Stimulated activated CD4-positive, alpha-beta T cell treated with anti-CD3 and anti-CD28 coated beads, Interleukin-1b, Interleukin-23, amount 100 ng/mL, for 24 hours (primary cell): Measurements from ENCODE around the gene MT1B.
"Not testable (repeated sequence)": the region's sequence is repeated elsewhere in the genome, so short reads cannot be mapped to it uniquely, and the experiment has no call there.

Source experiments
- DNase-seq, 4 experiments: peaks; one replicate each; pipeline ENCODE4 v3.0.0-alpha.2; 2020; ENCODE audit warnings: low read depth in 4 of 4, low spot score in 1 of 4

Gene MT1B

DNA sequence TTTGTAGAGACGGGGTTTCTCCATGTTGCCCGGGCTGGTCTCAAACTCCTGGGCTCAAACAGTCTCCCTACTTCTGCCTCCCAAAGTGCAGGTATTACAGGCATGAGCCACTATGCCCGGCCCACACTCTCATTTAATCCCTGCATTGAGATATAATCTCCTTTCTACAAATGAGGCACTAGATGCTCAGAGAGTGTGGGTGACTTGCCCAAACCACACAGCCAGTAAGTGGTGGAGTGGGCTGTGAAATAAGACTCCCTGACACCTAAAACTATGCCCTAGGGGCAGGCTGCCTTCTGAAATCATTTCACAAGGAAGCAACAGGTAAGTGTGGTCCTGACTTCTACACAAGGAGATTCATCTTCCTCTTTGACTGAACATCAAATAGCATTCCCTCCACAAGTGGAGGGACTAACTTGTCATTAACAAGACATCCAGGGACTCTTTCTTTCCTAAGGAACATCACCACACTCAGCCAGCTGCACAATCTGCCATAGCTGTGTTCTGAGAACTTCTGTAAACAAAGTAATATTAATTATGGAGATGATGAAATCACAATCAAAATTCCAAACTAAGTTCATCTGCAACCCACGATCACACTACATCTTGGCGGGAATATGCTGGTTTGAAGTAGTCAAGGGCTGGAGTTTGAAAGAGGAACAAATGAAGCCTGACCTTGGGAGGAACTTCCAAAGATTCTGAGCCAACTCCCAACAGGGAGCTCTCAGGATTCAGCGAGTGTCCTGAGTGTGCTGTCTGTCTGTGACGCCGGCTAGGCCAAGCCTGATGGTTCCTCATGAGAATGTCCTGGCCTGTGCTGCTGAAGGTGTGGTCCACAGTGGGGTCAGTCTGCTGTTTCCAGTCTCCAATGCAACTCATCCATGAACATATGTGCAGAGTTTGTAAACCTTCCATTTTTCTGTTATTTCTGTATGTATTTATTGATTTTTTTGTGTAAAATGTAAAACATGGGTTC, 13.9 kb downstream of the MT1B start:
- DNase-seq, result not testable (repeated sequence)

DNA sequence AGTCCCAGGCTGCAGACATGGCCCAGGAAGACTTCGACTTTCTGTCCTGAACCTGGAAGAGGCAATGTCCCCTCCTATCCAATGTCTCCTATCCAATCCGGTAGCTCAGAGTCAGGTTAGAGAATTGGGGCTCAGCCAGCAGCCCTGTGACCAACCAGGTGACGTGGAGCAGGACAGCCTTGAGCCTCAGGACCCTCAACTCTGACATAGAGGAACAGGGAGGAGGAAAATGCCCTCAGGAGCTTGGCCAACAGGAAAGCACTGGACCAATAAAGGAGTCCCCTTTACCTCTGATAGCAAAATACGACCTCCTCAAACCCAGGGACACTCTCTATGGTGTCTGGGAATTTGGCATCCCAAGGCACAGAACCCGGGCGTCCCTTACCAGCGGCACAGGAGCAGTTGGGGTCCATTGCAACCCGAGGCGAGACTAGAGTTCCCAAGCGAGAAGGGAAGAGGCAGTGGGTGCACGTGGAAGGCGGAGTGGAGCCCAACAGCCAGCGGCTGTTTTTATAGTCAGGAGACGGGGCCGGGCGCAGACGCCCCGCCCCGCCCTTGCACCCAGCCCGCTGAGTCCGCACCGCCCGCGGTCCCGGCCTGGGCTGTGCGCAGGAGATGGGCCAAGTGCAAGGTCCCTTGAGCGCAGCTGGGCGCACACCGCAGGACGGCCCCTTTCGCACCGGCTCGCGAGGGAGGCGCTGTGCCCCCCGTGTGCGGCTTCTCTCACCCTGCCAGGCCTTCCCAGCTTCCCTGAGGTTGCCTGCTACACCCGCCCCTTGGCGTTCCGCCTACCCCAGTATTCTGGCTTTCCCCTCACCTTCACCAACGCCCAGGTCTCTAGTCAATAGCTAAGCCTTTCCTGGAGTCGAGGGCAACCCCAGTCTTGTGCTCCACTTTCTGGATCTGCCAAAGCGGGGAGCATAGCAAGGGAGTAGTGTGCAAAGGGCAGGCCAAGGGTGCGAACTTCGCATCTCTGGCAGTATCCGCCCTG, 16.2 kb downstream of the MT1B start, which contains the start of gene MT1G:
Gene MT1G (minus strand): TSS at position 485 of the 991 bp plus-strand sequence. CDS start 72 bp downstream, at position 413.
- no peak for DNase-seq

DNA sequence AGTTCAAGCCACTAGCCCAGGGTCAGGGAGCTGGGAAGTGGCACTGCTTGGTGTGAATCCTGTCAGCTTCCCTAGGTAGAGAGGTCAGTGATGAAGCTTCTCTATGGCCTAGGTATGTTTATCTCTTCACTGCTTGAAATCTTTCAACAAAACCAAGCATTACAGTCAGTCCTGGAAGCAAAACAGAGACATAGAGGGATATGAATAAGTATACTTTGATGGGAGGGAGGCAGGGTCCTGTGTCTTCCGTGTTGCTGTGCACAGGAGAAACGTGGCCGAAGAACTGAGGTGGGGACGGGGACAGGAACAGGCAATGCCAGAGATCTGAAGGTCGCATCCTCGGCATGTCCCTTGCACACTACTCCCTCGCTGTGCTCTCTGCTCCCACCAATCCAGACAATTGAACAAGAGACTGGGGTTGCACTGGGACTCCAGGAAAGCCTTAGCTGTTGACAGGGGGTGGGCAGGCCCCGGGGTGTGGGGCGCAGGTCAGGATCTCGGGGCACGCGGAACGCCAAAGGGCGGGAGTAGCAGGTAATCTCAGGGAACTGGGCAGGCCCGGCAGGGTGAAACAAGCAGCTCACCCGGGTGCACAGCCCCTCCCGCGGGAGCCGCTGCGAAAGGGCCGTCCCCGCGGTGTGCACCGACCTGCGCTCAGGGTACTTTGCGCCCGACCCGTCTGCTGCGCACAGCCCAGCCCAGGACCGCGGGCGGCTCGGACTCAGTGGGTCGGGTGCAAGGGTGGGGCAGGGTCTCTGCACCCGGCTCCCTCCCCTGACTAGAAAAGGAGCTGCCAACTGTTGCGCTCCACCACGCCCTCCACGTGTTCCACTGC, 17.5 kb downstream of the MT1B start, which contains the start of gene MT1H:
Gene MT1H (plus strand): TSS at position 810 of the 835 bp plus-strand sequence. CDS start 71 bp downstream, outside the sequence.
- DNase-seq, result no peak

DNA sequence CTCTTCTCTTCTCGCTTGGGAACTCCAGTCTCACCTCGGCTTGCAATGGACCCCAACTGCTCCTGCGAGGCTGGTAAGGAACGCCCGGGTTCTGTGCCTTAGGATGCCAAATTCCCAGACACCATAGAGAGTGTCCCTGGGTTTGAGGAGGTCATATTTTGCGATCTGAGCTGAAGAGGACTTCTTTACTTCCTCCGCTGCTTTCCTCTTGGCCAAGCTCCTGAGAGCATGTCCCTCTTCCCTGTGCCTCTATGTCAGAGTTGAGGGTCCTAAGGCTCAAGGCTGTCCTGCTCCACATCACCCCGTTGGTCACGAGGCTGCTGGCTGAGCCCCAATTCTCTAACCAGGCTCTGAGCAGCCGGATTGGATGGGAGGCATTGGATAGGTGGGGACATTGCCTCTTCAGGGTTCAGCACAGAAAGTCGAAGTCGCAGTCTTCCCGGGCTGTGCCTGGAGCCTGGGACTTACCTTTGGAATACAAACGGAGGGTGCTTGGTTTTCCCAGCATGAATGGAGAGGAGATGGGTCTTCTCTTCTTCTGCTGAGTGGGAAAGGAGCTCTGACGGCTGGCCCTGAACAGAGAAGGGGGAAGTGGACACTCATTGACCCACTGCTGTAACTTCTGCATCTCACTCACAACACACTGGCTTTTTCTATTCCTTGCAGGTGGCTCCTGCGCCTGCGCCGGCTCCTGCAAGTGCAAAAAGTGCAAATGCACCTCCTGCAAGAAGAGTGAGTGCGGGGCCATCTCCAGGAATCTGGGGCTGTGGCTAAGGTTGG, 18.3 kb downstream of the MT1B start:
- DNase-seq, result no peak

DNA sequence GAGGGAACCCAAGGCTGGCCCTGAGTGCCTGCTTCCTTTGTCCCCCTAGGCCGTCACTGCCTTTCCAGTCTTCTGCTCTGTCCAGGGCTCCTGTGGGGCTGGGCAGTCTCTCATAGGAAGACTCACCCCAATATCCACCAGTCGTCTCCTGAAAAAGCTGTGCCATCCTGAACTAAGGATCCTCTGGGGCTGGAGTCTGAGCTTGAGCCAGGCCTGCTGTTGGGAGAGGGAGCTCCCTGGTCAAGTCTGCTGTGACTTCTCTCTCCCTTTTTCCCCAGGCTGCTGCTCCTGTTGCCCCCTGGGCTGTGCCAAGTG, 18.9 kb downstream of the MT1B start:
- DNase-seq, result no peak

DNA sequence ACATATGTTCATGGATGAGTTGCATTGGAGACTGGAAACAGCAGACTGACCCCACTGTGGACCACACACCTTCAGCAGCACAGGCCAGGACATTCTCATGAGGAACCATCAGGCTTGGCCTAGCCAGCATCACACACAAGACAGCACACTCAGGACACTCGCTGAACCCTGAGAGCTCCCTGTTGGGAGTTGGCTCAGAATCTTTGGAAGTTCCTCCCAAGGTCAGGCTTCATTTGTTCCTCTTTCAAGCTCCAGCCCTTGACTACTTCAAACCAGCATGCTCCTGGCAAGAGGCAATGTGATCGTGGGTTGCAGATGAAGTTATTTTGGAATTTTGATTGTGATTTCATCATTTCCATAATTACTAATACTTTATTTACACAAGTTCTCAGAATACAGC, 20.0 kb downstream of the MT1B start:
- DNase-seq, result not testable (repeated sequence)

DNA sequence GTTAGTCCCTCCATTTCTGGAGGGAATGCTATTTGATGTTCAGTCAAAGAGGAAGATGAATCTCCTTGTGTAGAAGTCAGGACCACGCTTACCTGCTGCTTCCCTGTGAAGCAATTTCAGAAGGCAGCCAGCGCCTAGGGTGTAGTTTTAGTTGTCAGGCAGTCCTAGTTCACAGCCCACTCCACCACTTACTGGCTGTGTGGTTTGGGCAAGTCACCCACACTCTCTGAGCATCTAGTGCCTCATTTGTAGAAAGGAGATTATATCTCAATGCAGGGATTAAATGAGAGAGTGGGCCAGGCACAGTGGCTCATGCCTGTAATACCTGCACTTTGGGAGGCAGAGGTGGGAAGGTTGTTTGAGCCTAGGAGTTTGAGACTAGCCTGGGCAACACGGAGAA, 20.5 kb downstream of the MT1B start:
- DNase-seq, result not testable (repeated sequence)

DNA sequence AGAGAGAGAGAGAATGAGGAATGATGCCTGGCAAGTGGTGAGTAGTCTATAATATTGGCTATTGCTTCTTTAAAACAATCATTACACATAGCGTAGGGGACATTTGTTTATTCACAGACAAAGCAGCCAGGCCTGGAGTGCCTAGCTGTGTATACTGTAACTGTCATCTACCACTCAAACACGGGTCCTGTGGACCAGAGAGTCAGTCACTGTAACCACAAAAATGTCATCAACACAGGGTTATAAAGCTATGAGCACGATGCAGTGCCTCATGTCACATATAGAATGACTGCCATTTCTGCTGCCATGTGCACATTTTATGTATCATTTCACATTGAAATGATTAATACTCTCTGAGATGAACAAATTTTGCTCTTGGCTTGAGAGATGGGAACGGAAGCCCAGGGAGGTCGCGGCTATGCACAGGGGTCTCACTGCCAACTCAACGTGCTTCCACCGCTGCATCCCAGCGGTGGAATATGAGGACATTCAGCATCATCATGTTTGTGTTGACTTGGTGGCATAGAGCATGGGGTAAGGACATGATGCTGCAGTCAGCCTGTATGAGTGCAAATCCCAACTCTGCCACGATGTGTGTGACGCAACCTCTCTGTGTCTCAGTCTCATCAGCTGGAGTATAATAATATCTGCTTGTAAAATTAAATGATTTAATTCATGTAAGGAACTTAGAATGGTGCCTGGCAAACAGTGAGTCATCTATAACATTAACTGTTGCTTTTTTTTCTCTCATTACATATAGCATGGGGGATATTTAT, 21.3 kb downstream of the MT1B start:
- no peak for DNase-seq

DNA sequence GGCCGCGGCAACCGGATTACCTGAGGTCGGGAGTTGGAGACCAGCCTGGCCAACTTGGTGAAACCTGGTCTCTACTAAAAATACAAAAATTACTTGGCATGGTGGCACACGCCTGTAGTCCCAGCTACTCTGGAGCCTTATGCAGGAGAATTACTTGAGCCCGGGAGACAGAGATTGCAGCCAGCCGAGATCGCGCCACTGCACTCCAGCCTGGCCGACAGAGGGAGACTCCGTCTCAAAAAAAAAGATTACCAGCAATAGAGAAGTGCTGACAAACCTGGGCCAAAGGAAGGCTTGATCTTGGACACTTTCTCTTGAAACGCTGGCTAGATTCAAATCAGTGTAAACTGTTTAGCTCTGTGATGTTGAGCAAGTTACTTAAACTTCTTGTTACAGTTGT, 22.2 kb downstream of the MT1B start:
- DNase-seq, result no peak

DNA sequence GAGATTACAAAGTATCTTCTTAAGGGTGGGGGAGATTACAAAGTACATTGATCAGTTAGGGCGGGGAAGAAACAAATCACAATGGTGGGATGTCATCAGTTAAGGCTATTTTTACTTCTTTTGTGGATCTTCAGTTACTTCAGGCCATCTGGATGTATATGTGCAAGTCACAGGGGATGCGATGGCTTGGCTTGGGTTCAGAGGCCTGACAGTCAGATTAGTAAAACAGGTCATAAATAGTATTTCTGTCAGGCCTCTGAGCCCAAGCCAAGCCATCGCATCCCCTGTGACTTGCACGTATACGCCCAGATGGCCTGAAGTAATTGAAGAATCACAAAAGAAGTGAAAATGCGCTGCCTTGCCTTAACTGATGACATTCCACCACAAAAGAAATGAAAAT, 22.9 kb downstream of the MT1B start:
- not testable (repeated sequence) for DNase-seq

DNA sequence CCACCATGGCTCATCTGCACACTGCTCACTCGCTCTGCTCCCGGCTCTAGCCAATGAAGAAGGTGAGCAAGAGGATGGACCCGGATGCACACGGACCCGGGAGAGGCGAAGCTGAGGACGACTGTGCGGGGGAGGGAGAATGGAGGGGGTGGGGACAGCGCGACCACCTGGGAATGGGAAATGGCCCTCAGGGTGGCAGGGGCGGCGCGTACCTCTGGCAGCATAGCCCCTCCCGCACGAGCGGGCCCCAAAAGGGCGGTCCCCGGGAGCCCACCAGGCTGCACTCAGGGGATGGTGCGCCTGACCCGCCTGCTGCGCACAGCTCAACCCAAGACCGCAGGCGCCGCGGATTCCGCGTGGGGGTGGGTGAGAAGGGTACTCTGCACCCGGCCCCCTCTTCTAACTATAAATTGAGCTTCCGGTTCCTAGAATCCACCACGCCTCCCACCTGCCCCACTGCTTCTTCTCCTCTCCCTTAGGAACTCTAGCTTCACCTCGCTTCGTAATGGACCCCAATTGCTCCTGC, 24.1 kb downstream of the MT1B start:
- no peak for DNase-seq

DNA sequence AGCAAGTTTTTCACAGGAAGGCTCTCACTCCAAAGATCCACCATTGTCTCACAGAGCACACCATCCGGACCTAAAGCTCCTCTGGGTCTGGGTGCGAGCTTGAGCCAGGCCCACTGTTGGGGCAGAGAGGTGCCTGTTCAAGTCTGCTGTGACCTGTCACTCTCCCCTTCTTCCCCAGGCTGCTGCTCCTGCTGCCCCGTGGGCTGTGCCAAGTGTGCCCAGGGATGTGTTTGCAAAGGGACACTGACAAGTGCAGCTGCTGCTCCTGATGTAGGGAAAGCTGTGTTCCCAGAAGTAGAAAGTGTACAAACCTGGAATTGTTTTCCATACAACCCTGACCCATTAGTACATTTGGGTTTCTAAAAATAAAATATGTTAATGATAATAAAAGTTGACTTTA, 25.8 kb downstream of the MT1B start:
- no peak for DNase-seq

DNA sequence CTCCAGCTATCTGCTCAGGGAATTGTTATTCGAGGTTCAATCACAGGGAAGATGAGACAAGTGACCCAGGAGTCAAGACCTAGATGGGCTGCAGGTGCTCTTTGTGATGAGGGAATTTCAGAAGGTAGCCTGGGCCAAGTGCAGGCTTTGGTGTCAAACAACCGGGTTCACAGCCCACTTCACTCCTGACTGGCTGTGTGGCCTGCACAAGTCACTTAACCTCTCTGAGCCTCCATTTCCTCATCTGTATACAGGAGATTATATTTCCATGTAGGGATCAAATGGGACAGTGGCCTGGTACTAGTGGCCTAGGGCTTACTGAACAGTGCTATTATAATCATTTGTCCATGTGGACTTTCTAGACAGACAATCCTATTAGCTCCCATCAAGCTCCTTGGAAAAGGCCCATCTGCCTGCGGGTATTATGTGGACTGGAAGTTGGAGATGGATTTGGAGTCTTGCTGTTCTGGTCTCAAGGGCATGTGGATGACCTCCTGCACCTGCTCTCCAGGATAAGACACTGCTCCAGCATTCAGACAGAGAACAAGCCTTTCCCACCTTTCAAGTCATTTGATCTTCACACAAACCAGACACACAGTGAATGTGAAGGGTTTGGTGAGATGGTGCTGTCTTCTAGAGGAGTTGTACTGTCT, 27.5 kb downstream of the MT1B start:
- no peak for DNase-seq

DNA sequence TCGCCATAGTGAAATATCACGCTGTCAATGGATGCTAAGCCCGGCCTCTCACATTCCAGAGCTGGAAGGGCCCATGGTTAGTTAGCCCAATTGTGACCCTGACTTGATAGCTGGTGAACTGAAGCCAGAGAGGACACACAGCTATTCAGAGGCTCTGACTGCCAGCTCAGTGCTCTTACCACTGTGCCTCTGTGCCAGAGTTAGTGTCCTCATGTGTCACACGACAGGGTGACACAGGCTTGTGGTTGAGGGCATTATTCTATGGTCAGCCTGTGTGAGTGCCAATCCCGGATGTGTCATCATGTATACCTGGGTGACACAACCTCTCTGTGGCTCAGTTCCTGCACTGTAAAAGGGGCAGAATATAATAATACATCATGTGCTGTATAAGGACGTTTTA, 28.1 kb downstream of the MT1B start:
- no peak for DNase-seq

DNA sequence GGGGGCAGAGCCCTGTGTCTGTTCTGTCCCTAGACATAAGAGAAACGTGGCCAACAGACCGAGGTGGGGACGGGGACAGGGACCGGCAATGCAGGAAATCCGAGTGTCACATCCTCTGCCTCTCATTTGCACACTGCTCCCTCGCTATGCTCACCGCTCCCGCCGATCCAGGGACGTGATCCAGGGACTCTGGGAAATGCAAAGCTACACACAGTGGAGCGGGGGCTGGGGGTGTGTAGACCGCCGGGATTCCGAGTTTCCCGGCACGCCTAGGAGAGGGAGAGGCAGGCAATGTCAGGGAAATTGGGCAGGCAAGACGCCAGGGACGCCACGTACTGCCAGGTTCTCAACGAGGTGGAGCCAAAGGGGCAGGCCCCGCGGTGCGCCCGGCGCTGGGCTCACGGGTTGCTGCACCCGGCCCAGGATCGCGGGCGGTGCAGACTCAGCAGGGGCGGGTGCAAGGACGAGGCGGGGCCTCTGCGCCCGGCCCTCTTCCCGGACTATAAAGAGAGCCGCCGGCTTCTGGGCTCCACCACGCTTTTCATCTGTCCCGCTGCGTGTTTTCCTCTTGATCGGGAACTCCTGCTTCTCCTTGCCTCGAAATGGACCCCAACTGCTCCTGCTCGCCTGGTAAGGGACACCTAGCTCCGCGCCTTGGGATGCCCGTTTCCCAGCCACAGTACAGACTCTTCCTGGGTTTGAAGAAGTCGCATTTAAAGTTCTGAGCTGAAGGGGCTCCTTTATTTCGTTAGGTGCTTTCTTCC, 30.4 kb downstream of the MT1B start, which contains the start of gene MT1X:
Gene MT1X (plus strand): TSS at position 532 of the 764 bp plus-strand sequence. CDS start 71 bp downstream, at position 603.
- DNase-seq, result peak; percentile 77 to 89 (median 84)

DNA sequence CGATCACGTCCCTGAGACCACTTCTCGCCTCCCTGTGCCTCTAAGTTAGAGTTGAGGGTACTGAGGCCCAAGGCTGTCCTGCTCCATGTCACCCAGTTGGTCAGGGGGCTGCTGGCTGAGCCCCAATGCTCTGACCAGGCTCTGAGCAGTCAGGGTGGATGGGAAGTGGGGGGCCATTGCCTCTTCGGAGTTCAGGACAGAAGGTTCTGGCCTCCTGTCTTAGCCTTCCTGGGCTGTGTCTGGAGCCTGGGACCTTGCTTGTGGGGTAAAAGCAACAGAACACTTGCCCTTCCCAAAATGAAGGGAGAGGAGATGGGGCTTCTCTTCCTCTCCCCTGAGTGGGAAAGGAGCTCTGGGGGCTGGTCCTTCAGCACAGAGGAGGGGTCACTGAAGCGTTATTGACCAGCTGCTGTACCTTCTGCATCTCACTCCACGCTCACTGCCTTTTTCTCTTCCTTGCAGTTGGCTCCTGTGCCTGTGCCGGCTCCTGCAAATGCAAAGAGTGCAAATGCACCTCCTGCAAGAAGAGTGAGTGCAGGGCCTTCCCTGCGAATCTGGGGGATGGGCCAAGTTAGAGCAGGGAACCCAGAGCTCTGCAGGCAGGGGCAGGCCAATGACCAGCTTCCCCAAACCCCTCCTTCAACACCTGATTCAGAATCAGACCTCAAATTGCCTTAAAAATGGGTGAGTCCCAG, 31.2 kb downstream of the MT1B start:
- DNase-seq, result no peak
